GM18858 (cell line): ENCODE measurements around the gene PIK3C3.
"Not testable (repeated sequence)": the region's sequence is repeated elsewhere in the genome, so short reads cannot be mapped to it uniquely, and the experiment has no call there.

Experiments used
- ATAC-seq: cut with Tn5 transposase; IDR thresholded peaks from one replicate; pipeline ENCODE4 v1.9.1; 2021; ENCODE audit not compliant: unreplicated experiment

The PIK3C3 gene

GRCh38 chr18:42068030-42068429 lies 113.0 kb downstream of the PIK3C3 start:
- no peak for ATAC-seq

GRCh38 chr18:42069036-42069435 lies 114.0 kb downstream of the PIK3C3 start:
- ATAC-seq = no peak

- ATAC-seq = no peak
These were observed 117.4 kb downstream of the PIK3C3 start for GRCh38 chr18:42072407-42072806.

GRCh38 chr18:42074704-42075103 lies 119.7 kb downstream of the PIK3C3 start:
- no peak for ATAC-seq

GRCh38 chr18:42078711-42079110 lies 123.7 kb downstream of the PIK3C3 start:
- no peak for ATAC-seq

- no peak for ATAC-seq
These were observed 125.3 kb downstream of the PIK3C3 start for GRCh38 chr18:42080340-42080739.

- ATAC-seq = no peak
These were observed 127.6 kb downstream of the PIK3C3 start for GRCh38 chr18:42082415-42083234.

GRCh38 chr18:42086288-42086687 lies 131.3 kb downstream of the PIK3C3 start:
- ATAC-seq = no peak

- ATAC-seq = no peak
These were observed 132.2 kb downstream of the PIK3C3 start for GRCh38 chr18:42087235-42087634.

- ATAC-seq = no peak
These were observed 132.8 kb downstream of the PIK3C3 start for GRCh38 chr18:42087876-42088275.

GRCh38 chr18:42092848-42093247 lies 137.8 kb downstream of the PIK3C3 start:
- ATAC-seq = no peak

- no peak for ATAC-seq
These were observed 139.8 kb downstream of the PIK3C3 start for GRCh38 chr18:42094875-42095274.

GRCh38 chr18:42095732-42096377 lies 140.8 kb downstream of the PIK3C3 start:
- ATAC-seq = no peak

GRCh38 chr18:42100248-42100647 lies 145.2 kb downstream of the PIK3C3 start:
- no peak for ATAC-seq

- no peak for ATAC-seq
These were observed 145.9 kb downstream of the PIK3C3 start for GRCh38 chr18:42100911-42101310.

GRCh38 chr18:42105394-42105793 lies 150.4 kb downstream of the PIK3C3 start:
- ATAC-seq = no peak

- ATAC-seq = no peak
These were observed 151.8 kb downstream of the PIK3C3 start for GRCh38 chr18:42106784-42107183.

GRCh38 chr18:42107287-42107686 lies 152.3 kb downstream of the PIK3C3 start:
- ATAC-seq = no peak

GRCh38 chr18:42107691-42108450 lies 152.8 kb downstream of the PIK3C3 start:
- no peak for ATAC-seq

- ATAC-seq = not testable (repeated sequence)
These were observed 157.1 kb downstream of the PIK3C3 start for GRCh38 chr18:42112147-42112546.

- no peak for ATAC-seq
These were observed 157.8 kb downstream of the PIK3C3 start for GRCh38 chr18:42112657-42113420.
